HEK293 (cell line): ENCODE measurements around the gene CHD1L.

Experiments used
- CTCF ChIA-PET: fragments of 350-600 bp; formaldehyde crosslinking; extraction: SDS; loops from one replicate; lab custom pipeline; 2021; ENCODE audit warnings: antibody characterized with exemption; lab: Yijun Ruan, JAX
- POLR2A ChIA-PET: fragments of 300-600 bp; formaldehyde crosslinking; extraction: SDS; loops from one replicate; lab custom pipeline; 2020; ENCODE audit warnings: antibody characterized with exemption, inconsistent platforms; lab: Yijun Ruan, JAX
- H3K27ac ChIP-seq: fragments of 200-500 bp; sonication (Bioruptor generic); 2 replicates; pipeline ENCODE4 v1.5.1; 2014; ENCODE audit warnings: low read depth, low read length, control low read depth, inconsistent platforms; ENCODE audit errors: extremely low read depth
- H3K36me3 ChIP-seq, 2 experiments: fragments of 200-500 bp in 1 of 2; sonication (Bioruptor generic) in 1 of 2; 1 replicate in 1 of 2; 2 replicates in 1 of 2; pipeline ENCODE4 v1.5.1; 2014 to 2017; ENCODE audit warnings: inconsistent platforms in 2 of 2, low read length in 2 of 2; ENCODE audit not compliant: control insufficient read depth in 2 of 2, insufficient read depth in 1 of 2
- H3K4me1 ChIP-seq: fragments of 200-500 bp; sonication (Bioruptor generic); 2 replicates; pipeline ENCODE4 v1.5.1; 2014; ENCODE audit warnings: mild to moderate bottlenecking, low read length, inconsistent platforms; ENCODE audit not compliant: control insufficient read depth, insufficient read depth
- H3K4me3 ChIP-seq: 2 replicates; pipeline ENCODE4 v1.5.1; 2011; ENCODE audit warnings: low read depth, mild to moderate bottlenecking, control low read depth, low read length, moderate library complexity
- H3K9me3 ChIP-seq: fragments of 200-500 bp; sonication (Bioruptor generic); 2 replicates; pipeline ENCODE4 v1.5.1; 2014; ENCODE audit warnings: low read depth, low read length, inconsistent platforms; ENCODE audit not compliant: control insufficient read depth, insufficient read depth
- ELK4 ChIP-seq: IDR thresholded peaks from 2 replicates; pipeline ENCODE4 v1.6.1; 2011; ENCODE audit warnings: mild to moderate bottlenecking, low read depth, low read length, borderline replicate concordance
- KLF9 ChIP-seq: fragments of 450-650 bp; formaldehyde crosslinking; IDR thresholded peaks from 2 replicates; pipeline ENCODE4 v1.5.1; 2016; ENCODE audit warnings: missing biosample characterization, missing genetic modification characterization, low read depth
- SCRT2 ChIP-seq: fragments of 450-650 bp; formaldehyde crosslinking; IDR thresholded peaks from 2 replicates; pipeline ENCODE4 v1.5.1; 2016; ENCODE audit warnings: missing biosample characterization, missing genetic modification characterization
- ZBTB20 ChIP-seq: fragments of 450-650 bp; formaldehyde crosslinking; IDR thresholded peaks from 2 replicates; pipeline ENCODE4 v1.5.1; 2016; ENCODE audit warnings: missing biosample characterization, missing genetic modification characterization
- ZFP3 ChIP-seq: fragments of 450-650 bp; formaldehyde crosslinking; IDR thresholded peaks from 2 replicates; pipeline ENCODE4 v1.5.1; 2016; ENCODE audit warnings: low read depth, missing biosample characterization, missing genetic modification characterization
- ZNF335 ChIP-seq: fragments of 450-650 bp; formaldehyde crosslinking; conservative IDR thresholded peaks from 2 replicates; pipeline ENCODE4 v1.5.1; 2016; ENCODE audit warnings: missing biosample characterization, missing genetic modification characterization
- ZNF404 ChIP-seq: fragments of 450-650 bp; formaldehyde crosslinking; IDR thresholded peaks from 2 replicates; pipeline ENCODE4 v1.5.1; 2017; ENCODE audit warnings: missing biosample characterization, missing genetic modification characterization
- ZNF596 ChIP-seq: fragments of 450-650 bp; IDR thresholded peaks from 2 replicates; pipeline ENCODE4 v1.5.0; 2018; ENCODE audit warnings: missing biosample characterization, mild to moderate bottlenecking, missing genetic modification characterization, moderate library complexity
- ZNF654 ChIP-seq: fragments of 450-650 bp; formaldehyde crosslinking; IDR thresholded peaks from 2 replicates; pipeline ENCODE4 v1.5.1; 2016; ENCODE audit warnings: low read depth, missing biosample characterization, missing genetic modification characterization
- TF ChIP-seq, protein P1 (sequence below): fragments of 450-650 bp; formaldehyde crosslinking; IDR thresholded peaks from 2 replicates; pipeline ENCODE4 v1.5.1; 2016; ENCODE audit warnings: missing biosample characterization, missing genetic modification characterization
- TF ChIP-seq, protein P2 (sequence below): fragments of 450-650 bp; formaldehyde crosslinking; IDR thresholded peaks from 2 replicates; pipeline ENCODE4 v1.5.1; 2016; ENCODE audit warnings: missing biosample characterization, missing genetic modification characterization
- TF ChIP-seq, protein P3 (sequence below): fragments of 450-650 bp; formaldehyde crosslinking; IDR thresholded peaks from 2 replicates; pipeline ENCODE4 v1.5.1; 2017; ENCODE audit warnings: missing biosample characterization, missing genetic modification characterization
- TF ChIP-seq, protein P4 (sequence below): fragments of 450-650 bp; formaldehyde crosslinking; IDR thresholded peaks from 2 replicates; pipeline ENCODE4 v1.5.0; 2017; ENCODE audit warnings: missing biosample characterization, missing genetic modification characterization, borderline replicate concordance
- TF ChIP-seq, protein P5 (sequence below): fragments of 450-650 bp; formaldehyde crosslinking; IDR thresholded peaks from 2 replicates; pipeline ENCODE4 v1.5.1; 2016; ENCODE audit warnings: missing biosample characterization, missing genetic modification characterization

Gene CHD1L

DNA sequence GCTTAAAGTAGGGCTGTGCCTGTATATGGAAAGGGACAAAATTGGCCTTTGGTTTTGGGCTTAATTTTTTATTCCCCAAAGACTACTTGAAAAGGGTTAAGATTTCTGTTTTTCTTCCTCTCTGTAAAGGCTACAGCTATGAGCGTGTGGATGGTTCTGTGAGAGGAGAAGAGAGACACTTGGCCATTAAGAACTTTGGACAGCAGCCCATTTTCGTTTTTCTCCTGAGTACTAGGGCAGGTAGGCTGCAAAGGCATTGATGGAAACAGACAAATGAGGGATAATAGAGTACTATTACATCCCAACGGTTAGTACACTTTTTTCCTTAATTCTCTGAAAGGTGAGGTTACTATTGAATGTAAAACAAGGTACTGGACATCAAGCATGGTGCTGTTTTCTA lies 29.6 kb downstream of the CHD1L start:
- no peak overlapping the region for H3K27ac ChIP-seq
- CTCF ChIA-PET = interaction anchor here (0.6 to 2.5 kb wide), 5 partner anchors 81 to 486 kb away, joined by 3 to 26 read pairs (median 3); no protein-coding TSS in a partner anchor
- POLR2A ChIA-PET = no interaction called here

GRCh38 chr1:147273409-147274336 lies 31.2 kb downstream of the CHD1L start:
- H3K4me3 ChIP-seq = no peak overlapping the region
- POLR2A ChIA-PET = interaction anchor here (0.6 kb wide), 1 partner anchor 116 kb away, joined by 4 read pairs; no protein-coding TSS in a partner anchor
- H3K4me1 ChIP-seq = no peaks in the 10 kb centered on the region
- no peak overlapping the region for H3K27ac ChIP-seq
- H3K36me3 ChIP-seq = peaks cover 11 to 93% of the 10 kb centered on the region in 2 experiments; a peak in 2 of 3 replicates
- CTCF ChIA-PET = interaction anchor here (0.6 to 2.5 kb wide), 21 partner anchors 8 to 1063 kb away, joined by 3 to 26 read pairs (median 3); no protein-coding TSS in a partner anchor
- TF ChIP-seq, protein P1, sequence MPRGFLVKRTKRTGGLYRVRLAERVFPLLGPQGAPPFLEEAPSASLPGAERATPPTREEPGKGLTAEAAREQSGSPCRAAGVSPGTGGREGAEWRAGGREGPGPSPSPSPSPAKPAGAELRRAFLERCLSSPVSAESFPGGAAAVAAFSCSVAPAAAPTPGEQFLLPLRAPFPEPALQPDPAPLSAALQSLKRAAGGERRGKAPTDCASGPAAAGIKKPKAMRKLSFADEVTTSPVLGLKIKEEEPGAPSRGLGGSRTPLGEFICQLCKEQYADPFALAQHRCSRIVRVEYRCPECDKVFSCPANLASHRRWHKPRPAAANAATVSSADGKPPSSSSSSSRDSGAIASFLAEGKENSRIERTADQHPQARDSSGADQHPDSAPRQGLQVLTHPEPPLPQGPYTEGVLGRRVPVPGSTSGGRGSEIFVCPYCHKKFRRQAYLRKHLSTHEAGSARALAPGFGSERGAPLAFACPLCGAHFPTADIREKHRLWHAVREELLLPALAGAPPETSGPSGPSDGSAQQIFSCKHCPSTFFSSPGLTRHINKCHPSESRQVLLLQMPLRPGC (tag by site-specific recombination) = no peak
- TF ChIP-seq ZNF335 (peak; percentile 51; the same call in 1 of the 2 replicates), KLF9 (tag by site-specific recombination) (peak; percentile 26; the same call in 1 of the 2 replicates), ZNF654 (tag by site-specific recombination) (peak; percentile 53), SCRT2 (tag by site-specific recombination) (0 out of 2 replicates have a peak, but pooled peaks have one; percentile 27), ZNF404 (tag by site-specific recombination) (no peak), ELK4 (no peak), ZBTB20 (tag by site-specific recombination) (no peak)
- TF ChIP-seq, protein P2, sequence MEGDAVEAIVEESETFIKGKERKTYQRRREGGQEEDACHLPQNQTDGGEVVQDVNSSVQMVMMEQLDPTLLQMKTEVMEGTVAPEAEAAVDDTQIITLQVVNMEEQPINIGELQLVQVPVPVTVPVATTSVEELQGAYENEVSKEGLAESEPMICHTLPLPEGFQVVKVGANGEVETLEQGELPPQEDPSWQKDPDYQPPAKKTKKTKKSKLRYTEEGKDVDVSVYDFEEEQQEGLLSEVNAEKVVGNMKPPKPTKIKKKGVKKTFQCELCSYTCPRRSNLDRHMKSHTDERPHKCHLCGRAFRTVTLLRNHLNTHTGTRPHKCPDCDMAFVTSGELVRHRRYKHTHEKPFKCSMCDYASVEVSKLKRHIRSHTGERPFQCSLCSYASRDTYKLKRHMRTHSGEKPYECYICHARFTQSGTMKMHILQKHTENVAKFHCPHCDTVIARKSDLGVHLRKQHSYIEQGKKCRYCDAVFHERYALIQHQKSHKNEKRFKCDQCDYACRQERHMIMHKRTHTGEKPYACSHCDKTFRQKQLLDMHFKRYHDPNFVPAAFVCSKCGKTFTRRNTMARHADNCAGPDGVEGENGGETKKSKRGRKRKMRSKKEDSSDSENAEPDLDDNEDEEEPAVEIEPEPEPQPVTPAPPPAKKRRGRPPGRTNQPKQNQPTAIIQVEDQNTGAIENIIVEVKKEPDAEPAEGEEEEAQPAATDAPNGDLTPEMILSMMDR = peak; percentile 40; the same call in 1 of the 2 replicates
- TF ChIP-seq, protein P3, sequence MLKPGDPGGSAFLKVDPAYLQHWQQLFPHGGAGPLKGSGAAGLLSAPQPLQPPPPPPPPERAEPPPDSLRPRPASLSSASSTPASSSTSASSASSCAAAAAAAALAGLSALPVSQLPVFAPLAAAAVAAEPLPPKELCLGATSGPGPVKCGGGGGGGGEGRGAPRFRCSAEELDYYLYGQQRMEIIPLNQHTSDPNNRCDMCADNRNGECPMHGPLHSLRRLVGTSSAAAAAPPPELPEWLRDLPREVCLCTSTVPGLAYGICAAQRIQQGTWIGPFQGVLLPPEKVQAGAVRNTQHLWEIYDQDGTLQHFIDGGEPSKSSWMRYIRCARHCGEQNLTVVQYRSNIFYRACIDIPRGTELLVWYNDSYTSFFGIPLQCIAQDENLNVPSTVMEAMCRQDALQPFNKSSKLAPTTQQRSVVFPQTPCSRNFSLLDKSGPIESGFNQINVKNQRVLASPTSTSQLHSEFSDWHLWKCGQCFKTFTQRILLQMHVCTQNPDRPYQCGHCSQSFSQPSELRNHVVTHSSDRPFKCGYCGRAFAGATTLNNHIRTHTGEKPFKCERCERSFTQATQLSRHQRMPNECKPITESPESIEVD (tag by site-specific recombination) = peak; percentile 50
- TF ChIP-seq, protein P4, sequence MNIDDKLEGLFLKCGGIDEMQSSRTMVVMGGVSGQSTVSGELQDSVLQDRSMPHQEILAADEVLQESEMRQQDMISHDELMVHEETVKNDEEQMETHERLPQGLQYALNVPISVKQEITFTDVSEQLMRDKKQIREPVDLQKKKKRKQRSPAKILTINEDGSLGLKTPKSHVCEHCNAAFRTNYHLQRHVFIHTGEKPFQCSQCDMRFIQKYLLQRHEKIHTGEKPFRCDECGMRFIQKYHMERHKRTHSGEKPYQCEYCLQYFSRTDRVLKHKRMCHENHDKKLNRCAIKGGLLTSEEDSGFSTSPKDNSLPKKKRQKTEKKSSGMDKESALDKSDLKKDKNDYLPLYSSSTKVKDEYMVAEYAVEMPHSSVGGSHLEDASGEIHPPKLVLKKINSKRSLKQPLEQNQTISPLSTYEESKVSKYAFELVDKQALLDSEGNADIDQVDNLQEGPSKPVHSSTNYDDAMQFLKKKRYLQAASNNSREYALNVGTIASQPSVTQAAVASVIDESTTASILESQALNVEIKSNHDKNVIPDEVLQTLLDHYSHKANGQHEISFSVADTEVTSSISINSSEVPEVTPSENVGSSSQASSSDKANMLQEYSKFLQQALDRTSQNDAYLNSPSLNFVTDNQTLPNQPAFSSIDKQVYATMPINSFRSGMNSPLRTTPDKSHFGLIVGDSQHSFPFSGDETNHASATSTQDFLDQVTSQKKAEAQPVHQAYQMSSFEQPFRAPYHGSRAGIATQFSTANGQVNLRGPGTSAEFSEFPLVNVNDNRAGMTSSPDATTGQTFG (tag by site-specific recombination) = no peak
- no peaks in the 10 kb centered on the region for H3K9me3 ChIP-seq

More for the DNA sequence above, 29.6 kb downstream of the CHD1L start:
- H3K36me3 ChIP-seq = peaks cover 20 to 96% of the 10 kb centered on the region in 2 experiments; a peak in 2 of 3 replicates
- TF ChIP-seq ZFP3 (tag by site-specific recombination) = no peak
- TF ChIP-seq, protein P5, sequence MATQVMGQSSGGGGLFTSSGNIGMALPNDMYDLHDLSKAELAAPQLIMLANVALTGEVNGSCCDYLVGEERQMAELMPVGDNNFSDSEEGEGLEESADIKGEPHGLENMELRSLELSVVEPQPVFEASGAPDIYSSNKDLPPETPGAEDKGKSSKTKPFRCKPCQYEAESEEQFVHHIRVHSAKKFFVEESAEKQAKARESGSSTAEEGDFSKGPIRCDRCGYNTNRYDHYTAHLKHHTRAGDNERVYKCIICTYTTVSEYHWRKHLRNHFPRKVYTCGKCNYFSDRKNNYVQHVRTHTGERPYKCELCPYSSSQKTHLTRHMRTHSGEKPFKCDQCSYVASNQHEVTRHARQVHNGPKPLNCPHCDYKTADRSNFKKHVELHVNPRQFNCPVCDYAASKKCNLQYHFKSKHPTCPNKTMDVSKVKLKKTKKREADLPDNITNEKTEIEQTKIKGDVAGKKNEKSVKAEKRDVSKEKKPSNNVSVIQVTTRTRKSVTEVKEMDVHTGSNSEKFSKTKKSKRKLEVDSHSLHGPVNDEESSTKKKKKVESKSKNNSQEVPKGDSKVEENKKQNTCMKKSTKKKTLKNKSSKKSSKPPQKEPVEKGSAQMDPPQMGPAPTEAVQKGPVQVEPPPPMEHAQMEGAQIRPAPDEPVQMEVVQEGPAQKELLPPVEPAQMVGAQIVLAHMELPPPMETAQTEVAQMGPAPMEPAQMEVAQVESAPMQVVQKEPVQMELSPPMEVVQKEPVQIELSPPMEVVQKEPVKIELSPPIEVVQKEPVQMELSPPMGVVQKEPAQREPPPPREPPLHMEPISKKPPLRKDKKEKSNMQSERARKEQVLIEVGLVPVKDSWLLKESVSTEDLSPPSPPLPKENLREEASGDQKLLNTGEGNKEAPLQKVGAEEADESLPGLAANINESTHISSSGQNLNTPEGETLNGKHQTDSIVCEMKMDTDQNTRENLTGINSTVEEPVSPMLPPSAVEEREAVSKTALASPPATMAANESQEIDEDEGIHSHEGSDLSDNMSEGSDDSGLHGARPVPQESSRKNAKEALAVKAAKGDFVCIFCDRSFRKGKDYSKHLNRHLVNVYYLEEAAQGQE = peak; percentile 69
- TF ChIP-seq ZNF596 = no peak
- no peaks in the 10 kb centered on the region for H3K4me1 ChIP-seq
- H3K4me3 ChIP-seq = no peak overlapping the region
- no peaks in the 10 kb centered on the region for H3K9me3 ChIP-seq
